GM21381 (cell line): Measurements from ENCODE around the gene TMC1.
"Not testable (repeated sequence)": the region's sequence is repeated elsewhere in the genome, so short reads cannot be mapped to it uniquely, and the experiment has no call there.

ENCODE experiments used
- ATAC-seq: cut with Tn5 transposase; IDR thresholded peaks from one replicate; pipeline ENCODE4 v1.9.1; 2021; ENCODE audit warnings: mild to moderate bottlenecking, moderate library complexity; ENCODE audit not compliant: unreplicated experiment

The TMC1 gene

GRCh38 chr9:72808446-72808768 lies 287.0 kb downstream of the TMC1 start:
- ATAC-seq: no peak

GRCh38 chr9:72809586-72809985 lies 288.2 kb downstream of the TMC1 start:
- ATAC-seq: no peak

- no peak for ATAC-seq
Measured at GRCh38 chr9:72812559-72813111, 291.2 kb downstream of the TMC1 start.

- no peak for ATAC-seq
Measured at GRCh38 chr9:72813544-72813943, 292.1 kb downstream of the TMC1 start.

- no peak for ATAC-seq
Measured at GRCh38 chr9:72814083-72814597, 292.7 kb downstream of the TMC1 start.

- ATAC-seq: no peak
Measured at GRCh38 chr9:72816666-72817065, 295.3 kb downstream of the TMC1 start.

GRCh38 chr9:72817413-72817812 lies 296.0 kb downstream of the TMC1 start:
- no peak for ATAC-seq

GRCh38 chr9:72818385-72818784 lies 297.0 kb downstream of the TMC1 start:
- no peak for ATAC-seq

- no peak for ATAC-seq
Measured at GRCh38 chr9:72823971-72824370, 302.6 kb downstream of the TMC1 start.

GRCh38 chr9:72826996-72827949 lies 305.9 kb downstream of the TMC1 start:
- ATAC-seq: no peak

GRCh38 chr9:72827950-72828731 lies 306.7 kb downstream of the TMC1 start:
- ATAC-seq: no peak

- ATAC-seq: no peak
Measured at GRCh38 chr9:72834994-72835393, 313.6 kb downstream of the TMC1 start.

GRCh38 chr9:72836790-72837189 lies 315.4 kb downstream of the TMC1 start:
- no peak for ATAC-seq

- no peak for ATAC-seq
Measured at GRCh38 chr9:72839085-72839484, 317.7 kb downstream of the TMC1 start.

- ATAC-seq: no peak
Measured at GRCh38 chr9:72843520-72844439, 322.4 kb downstream of the TMC1 start.

- no peak for ATAC-seq
Measured at GRCh38 chr9:72844440-72844768, 323.0 kb downstream of the TMC1 start.

GRCh38 chr9:72845052-72845451 lies 323.6 kb downstream of the TMC1 start:
- ATAC-seq: not testable (repeated sequence)

GRCh38 chr9:72850209-72850608 lies 328.8 kb downstream of the TMC1 start:
- ATAC-seq: not testable (repeated sequence)

- no peak for ATAC-seq
Measured at GRCh38 chr9:72855321-72855720, 333.9 kb downstream of the TMC1 start.

GRCh38 chr9:72855890-72856523 lies 334.6 kb downstream of the TMC1 start:
- ATAC-seq: no peak
